ENCODE data around the gene L1CAM.

Gene L1CAM

GRCh38 chrX:153910446-153910845, 24.5 kb upstream of the L1CAM start:
- peaks cover 0 to 27% (median 8%) of the 10 kb centered on the region in 10 experiments; a peak in 10 of 20 replicates for H3K4me1 ChIP-seq
- no peak overlapping the region for H3K9ac ChIP-seq
- no peak overlapping the region for H3K4me3 ChIP-seq
- H3K36me3 ChIP-seq, result peaks cover 17 to 80% (median 60%) of the 10 kb centered on the region in 11 experiments; a peak in 18 of 22 replicates
- H3K9me3 ChIP-seq (replicated peaks in 1 of 11), result peaks cover 0 to 16% (median 0%) of the 10 kb centered on the region in 11 experiments; a peak in 4 of 22 replicates
- no peak for TF ChIP-seq Cebpa-rat (IDR thresholded peaks at IDR 0.05)
- no peak overlapping the region for H3K27ac ChIP-seq
- no peak overlapping the region for H3K4me2 ChIP-seq
- peaks cover 64 to 92% (median 82%) of the 10 kb centered on the region in 11 experiments for H3K27me3 ChIP-seq
- peaks cover 40 to 98% (median 70%) of the 10 kb centered on the region in 11 experiments; a peak in 21 of 22 replicates for H4K20me1 ChIP-seq

DNA sequence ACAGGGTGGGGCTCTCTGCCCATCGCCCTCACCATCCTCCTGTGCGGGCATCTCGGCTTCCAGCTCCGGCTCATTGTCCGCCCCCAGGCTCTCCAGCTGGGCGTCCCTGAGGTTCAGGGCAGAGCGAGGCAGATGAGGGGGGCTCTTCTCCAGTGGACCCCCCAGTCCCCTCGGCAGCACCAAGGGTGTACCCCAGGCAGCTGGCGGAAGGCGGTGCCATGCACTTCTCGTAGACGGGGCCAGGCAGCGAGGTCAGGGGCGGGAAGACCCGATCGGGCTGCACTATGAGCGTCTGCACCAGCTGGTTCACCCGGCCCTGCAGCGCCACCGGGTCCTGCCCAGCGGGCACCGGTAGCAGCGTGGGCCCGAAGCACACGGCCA, 24.0 kb upstream of the L1CAM start:
- Histone ChIP-seq H3K4me3 (no peak overlapping the region), H3K4me1 (peaks cover 1 to 28% (median 12%) of the 10 kb centered on the region in 10 experiments; a peak in 18 of 20 replicates), H3K27me3 (peaks cover 61 to 93% (median 82%) of the 10 kb centered on the region in 11 experiments), H3K27ac (no peak overlapping the region), H3K4me2 (no peak overlapping the region), H3K9ac (no peak overlapping the region), H3K9me3 (replicated peaks in 1 of 11) (peaks cover 0 to 16% (median 0%) of the 10 kb centered on the region in 11 experiments; a peak in 4 of 22 replicates), H3K36me3 (peaks cover 17 to 78% (median 59%) of the 10 kb centered on the region in 11 experiments; a peak in 18 of 22 replicates), H4K20me1 (peaks cover 41 to 99% (median 72%) of the 10 kb centered on the region in 11 experiments; a peak in 20 of 22 replicates)
- TF ChIP-seq Cebpa-rat (IDR thresholded peaks at IDR 0.05), result no peak

- Histone ChIP-seq H3K9me3 (replicated peaks in 1 of 11) (peaks cover 0 to 11% (median 0%) of the 10 kb centered on the region in 11 experiments; a peak in 4 of 22 replicates), H3K36me3 (peaks cover 13 to 72% (median 54%) of the 10 kb centered on the region in 11 experiments; a peak in 18 of 22 replicates), H3K4me3 (no peak overlapping the region), H3K4me1 (peaks cover 8 to 35% (median 19%) of the 10 kb centered on the region in 10 experiments), H3K27me3 (peaks cover 55 to 93% (median 79%) of the 10 kb centered on the region in 11 experiments), H3K4me2 (peak overlapping the region in 1 of 11 experiments; percentile 12; a peak in 3 of 22 replicates), H4K20me1 (peaks cover 41 to 98% (median 68%) of the 10 kb centered on the region in 11 experiments; a peak in 20 of 22 replicates), H3K9ac (no peak overlapping the region; a peak in 1 of 22 replicates), H3K27ac (no peak overlapping the region)
- TF ChIP-seq Cebpa-rat (IDR thresholded peaks at IDR 0.05), result no peak
These were observed 23.3 kb upstream of the L1CAM start for GRCh38 chrX:153909024-153909979.

DNA sequence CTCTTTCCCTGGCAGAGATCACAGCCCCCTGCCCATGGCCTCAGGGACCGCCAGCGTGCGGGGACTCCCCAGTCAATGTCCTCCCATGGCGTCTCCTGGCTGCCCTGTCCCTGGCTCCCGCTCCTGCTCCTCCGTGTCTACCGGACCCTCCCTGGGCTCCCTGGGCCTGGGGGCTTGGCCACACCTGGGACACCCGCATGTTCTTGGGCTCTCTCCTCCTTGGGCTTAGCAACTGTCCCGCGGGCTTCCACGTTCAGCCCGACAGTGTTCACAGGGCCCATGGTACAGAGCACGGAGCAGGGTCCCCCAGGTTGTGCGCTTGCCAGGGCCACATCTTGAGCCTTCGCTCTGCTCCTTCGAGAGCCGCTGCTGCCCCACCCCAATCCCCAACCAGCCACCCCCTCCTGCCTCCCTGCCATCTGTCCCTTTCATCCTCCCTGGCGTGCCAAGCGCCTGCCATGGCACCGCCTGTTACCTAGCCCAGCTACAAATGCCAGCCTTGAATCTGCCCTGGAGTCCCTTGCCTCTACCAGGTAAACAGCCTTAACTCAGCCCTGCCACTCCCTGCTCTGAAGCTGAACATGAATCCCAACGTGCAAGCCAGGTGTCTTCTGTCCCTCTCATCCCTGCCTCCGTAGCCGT, 22.4 kb upstream of the L1CAM start:
- TF ChIP-seq Cebpa-rat (IDR thresholded peaks at IDR 0.05), result no peak
- Histone ChIP-seq H3K27ac (no peak overlapping the region), H3K4me1 (peaks cover 17 to 43% (median 29%) of the 10 kb centered on the region in 10 experiments), H3K4me3 (no peak overlapping the region), H3K9me3 (replicated peaks in 1 of 11) (peaks cover 0 to under 1% (median 0%) of the 10 kb centered on the region in 11 experiments; a peak in 4 of 22 replicates), H3K36me3 (peaks cover 10 to 62% (median 45%) of the 10 kb centered on the region in 11 experiments; a peak in 18 of 22 replicates), H3K27me3 (peaks cover 45 to 89% (median 72%) of the 10 kb centered on the region in 11 experiments), H4K20me1 (peaks cover 36 to 95% (median 59%) of the 10 kb centered on the region in 11 experiments; a peak in 20 of 22 replicates), H3K4me2 (peak overlapping the region in 1 of 11 experiments; percentile 5; a peak in 2 of 22 replicates), H3K9ac (no peak overlapping the region)

DNA sequence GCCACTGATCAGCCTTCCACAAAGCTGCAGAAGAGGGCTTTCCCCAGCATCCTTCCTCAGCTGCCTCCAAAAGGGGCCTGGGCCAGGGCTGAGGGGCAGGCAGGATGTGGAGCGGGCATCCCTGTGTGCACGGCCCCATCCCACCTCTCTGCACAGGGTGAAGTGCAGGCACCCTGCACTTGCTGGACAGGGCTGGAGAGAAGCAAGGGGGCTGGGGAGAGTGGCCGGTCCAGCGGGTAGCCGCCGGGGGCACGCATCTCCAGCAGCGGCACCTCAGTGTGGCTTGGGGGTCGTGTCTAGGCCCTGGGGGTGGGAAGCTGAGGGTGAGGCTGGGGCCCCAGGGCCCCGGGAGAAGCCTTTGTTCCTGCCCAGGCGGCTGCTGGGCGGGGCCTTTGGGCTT, 21.5 kb upstream of the L1CAM start:
- H3K4me3 ChIP-seq, result no peak overlapping the region
- peaks cover 2 to 53% (median 36%) of the 10 kb centered on the region in 11 experiments; a peak in 18 of 22 replicates for H3K36me3 ChIP-seq
- H3K27me3 ChIP-seq, result peaks cover 42 to 89% (median 72%) of the 10 kb centered on the region in 11 experiments
- no peak overlapping the region for H3K4me2 ChIP-seq
- peaks cover 38 to 95% (median 57%) of the 10 kb centered on the region in 11 experiments; a peak in 20 of 22 replicates for H4K20me1 ChIP-seq
- H3K4me1 ChIP-seq, result peaks cover 26 to 52% (median 37%) of the 10 kb centered on the region in 10 experiments
- no peaks in the 10 kb centered on the region; a peak in 4 of 22 replicates for H3K9me3 ChIP-seq (replicated peaks in 1 of 11)
- no peak overlapping the region for H3K9ac ChIP-seq
- no peak overlapping the region for H3K27ac ChIP-seq
- no peak for TF ChIP-seq Cebpa-rat (IDR thresholded peaks at IDR 0.05)

GRCh38 chrX:153906126-153906917, 20.3 kb upstream of the L1CAM start:
- H3K9ac ChIP-seq, result no peak overlapping the region; a peak in 1 of 22 replicates
- no peak overlapping the region; a peak in 1 of 22 replicates for H3K27ac ChIP-seq
- H3K4me1 ChIP-seq, result peaks cover 38 to 63% (median 49%) of the 10 kb centered on the region in 10 experiments
- H4K20me1 ChIP-seq, result peaks cover 35 to 93% (median 53%) of the 10 kb centered on the region in 11 experiments; a peak in 20 of 22 replicates
- H3K4me3 ChIP-seq, result no peak overlapping the region
- H3K9me3 ChIP-seq (replicated peaks in 1 of 11), result no peaks in the 10 kb centered on the region; a peak in 4 of 22 replicates
- TF ChIP-seq Cebpa-rat (IDR thresholded peaks at IDR 0.05), result no peak
- no peak overlapping the region for H3K4me2 ChIP-seq
- peaks cover 42 to 89% (median 72%) of the 10 kb centered on the region in 11 experiments for H3K27me3 ChIP-seq
- H3K36me3 ChIP-seq, result peaks cover 0 to 42% (median 25%) of the 10 kb centered on the region in 11 experiments; a peak in 13 of 22 replicates

DNA sequence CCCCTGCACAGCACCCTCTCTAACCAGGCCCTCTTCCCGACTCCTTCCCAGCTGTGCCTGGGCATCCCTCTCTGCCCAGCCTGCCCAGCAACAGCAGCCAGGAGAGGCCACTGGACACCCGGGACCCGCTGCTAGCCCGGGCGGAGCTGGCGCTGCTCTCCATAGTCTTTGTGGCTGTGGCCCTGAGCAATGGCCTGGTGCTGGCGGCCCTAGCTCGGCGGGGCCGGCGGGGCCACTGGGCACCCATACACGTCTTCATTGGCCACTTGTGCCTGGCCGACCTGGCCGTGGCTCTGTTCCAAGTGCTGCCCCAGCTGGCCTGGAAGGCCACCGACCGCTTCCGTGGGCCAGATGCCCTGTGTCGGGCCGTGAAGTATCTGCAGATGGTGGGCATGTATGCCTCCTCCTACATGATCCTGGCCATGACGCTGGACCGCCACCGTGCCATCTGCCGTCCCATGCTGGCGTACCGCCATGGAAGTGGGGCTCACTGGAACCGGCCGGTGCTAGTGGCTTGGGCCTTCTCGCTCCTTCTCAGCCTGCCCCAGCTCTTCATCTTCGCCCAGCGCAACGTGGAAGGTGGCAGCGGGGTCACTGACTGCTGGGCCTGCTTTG, 19.6 kb upstream of the L1CAM start:
- H3K27ac ChIP-seq, result no peak overlapping the region
- H3K9ac ChIP-seq, result no peak overlapping the region
- peaks cover 42 to 91% (median 74%) of the 10 kb centered on the region in 11 experiments for H3K27me3 ChIP-seq
- H3K4me2 ChIP-seq, result peak overlapping the region in 1 of 11 experiments; percentile 38; a peak in 2 of 22 replicates
- H3K4me3 ChIP-seq, result no peak overlapping the region
- no peaks in the 10 kb centered on the region; a peak in 4 of 22 replicates for H3K9me3 ChIP-seq (replicated peaks in 1 of 11)
- no peak for TF ChIP-seq Cebpa-rat (IDR thresholded peaks at IDR 0.05)
- peaks cover 0 to 37% (median 21%) of the 10 kb centered on the region in 11 experiments; a peak in 11 of 22 replicates for H3K36me3 ChIP-seq
- peaks cover 44 to 67% (median 55%) of the 10 kb centered on the region in 10 experiments for H3K4me1 ChIP-seq
- H4K20me1 ChIP-seq, result peaks cover 30 to 88% (median 51%) of the 10 kb centered on the region in 11 experiments; a peak in 20 of 22 replicates

Data from BLaER1 treated with 17β-estradiol and CSF1 and Interleukin-3, amounts not matched to agents 10 nM and 100 nM (cell line).